Measurements from ENCODE around the gene NRXN2.

Gene NRXN2

DNA sequence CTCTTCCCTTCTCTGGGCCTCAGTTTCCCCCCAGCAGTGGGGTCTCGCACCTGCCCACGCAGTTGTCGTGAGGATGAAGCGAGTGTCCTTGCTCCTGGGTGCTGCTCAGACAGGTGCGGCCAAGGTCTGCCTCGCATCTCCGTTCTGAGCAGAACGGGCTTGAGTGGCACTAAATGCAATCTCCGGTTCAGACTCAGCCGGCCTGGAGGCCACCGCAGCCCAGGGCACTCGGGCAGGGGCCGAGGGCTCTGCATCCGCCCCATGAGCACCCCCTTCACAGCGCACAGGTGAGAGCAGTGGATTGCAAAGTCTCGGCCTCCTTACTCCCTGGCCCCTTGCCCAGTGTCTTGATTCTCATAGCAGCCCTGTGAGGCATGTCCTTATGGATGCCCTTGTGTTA is 162.1 kb downstream of the NRXN2 start:
- Histone ChIP-seq H3K4me1 (ENCODE audit: control extremely low read depth in 1 of 4, control insufficient read depth in 4 of 4, insufficient read depth in 4 of 4, low read length in 3 of 4) (peaks cover 0 to 3% (median 0%) of the 10 kb centered on the region in 4 experiments), H3K36me3 (ENCODE audit: control insufficient read depth in 4 of 4, insufficient read depth in 4 of 4, low read length in 3 of 4) (no peaks in the 10 kb centered on the region), H3K27ac (ENCODE audit: insufficient read depth in 1 of 2, low read depth in 1 of 2, low read length in 2 of 2, poor library complexity in 1 of 2, severe bottlenecking in 2 of 2) (no peak overlapping the region), H3K9me3 (ENCODE audit: control extremely low read depth in 1 of 5, control insufficient read depth in 4 of 5, insufficient read depth in 2 of 5, low read depth in 1 of 5, low read length in 4 of 5) (no peaks in the 10 kb centered on the region), H3K27me3 (replicated peaks in 2 of 5; ENCODE audit: control insufficient read depth in 4 of 5, insufficient read depth in 5 of 5, low read length in 4 of 5) (no peaks in the 10 kb centered on the region), H3K4me3 (ENCODE audit: control insufficient read depth in 1 of 7, extremely low read depth in 1 of 7, insufficient read depth in 4 of 7, low read depth in 2 of 7, low read length in 6 of 7) (no peak overlapping the region)
- 97% methylated on average over 16 of the region's 16 CpGs for WGBS (ENCODE audit: insufficient coverage)
- CTCF ChIA-PET: no interaction called here
- no peak for DNase-seq
- POLR2A ChIA-PET: no interaction called here

DNA sequence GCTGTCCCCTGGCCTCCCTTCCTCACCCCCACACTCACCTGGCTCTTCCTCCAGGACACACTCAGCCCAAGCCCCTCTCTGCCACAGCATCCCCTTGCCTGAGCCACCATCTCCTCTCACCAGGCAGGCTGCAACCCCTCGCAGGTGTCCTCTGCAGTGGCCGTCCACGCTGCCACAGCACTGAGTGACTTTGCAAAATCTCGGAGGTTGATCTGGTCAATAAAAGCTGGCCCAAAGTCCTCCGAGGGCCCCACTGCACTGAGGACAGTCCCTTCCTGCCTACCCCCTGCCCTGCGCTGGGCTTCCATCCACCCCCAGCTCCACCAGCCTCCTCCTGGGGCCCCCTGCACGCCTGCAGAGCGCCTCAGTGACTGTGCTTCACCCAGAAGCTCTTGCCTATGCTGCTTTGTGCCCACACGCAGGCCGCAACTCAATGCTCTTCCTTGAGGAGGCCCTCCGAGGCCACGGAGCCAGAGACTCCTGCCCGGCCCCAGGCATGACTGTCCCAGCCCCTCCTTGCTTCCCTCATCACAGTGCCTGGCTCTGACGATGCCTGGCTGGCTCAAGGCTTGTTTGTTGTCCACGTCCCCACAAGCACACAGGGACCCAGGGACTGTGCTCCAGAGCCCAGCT is 162.7 kb downstream of the NRXN2 start:
- CTCF ChIA-PET: no interaction called here
- 98% methylated on average over 13 of the region's 15 CpGs for WGBS (ENCODE audit: insufficient coverage)

DNA sequence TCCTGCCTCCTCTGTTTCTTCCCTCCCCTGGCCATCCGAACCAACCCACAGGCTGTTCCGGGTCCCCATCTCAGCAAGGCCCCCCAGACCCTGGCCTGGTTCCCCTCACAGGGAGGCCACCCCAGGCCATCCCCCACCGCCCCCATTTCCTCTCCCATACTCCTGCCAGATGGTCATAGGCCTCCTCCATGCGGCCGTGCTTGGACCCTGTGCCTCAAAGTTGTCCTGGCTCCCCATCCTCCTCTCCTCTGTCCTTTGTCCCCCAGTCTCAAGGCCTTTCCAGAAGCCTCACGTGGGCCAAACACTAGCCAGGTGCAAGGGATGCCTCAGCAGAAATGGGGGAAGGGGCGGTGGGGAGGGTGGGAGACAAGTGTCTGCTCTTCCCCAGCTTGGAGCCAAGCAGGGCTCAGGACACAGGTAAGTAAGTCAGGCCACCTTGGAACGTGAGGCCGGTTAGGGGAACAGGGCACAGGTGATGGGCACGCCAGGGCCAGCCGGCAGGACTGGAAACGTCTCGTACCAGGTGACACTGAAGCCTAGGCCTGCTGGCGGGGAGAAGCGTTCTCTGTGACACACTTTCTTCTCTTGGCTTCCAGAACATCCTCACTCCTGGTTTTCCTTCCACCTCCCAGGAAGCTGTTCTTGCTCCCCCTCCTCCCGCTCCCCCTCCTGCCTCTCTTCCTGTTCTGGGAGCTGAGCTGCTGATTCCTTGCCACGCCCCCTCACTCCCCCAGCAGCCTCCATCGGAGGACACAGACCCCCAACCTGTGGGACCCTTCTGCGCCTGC is 163.5 kb downstream of the NRXN2 start:
- H3K4me3 ChIP-seq (ENCODE audit: control insufficient read depth in 1 of 7, extremely low read depth in 1 of 7, insufficient read depth in 4 of 7, low read depth in 2 of 7, low read length in 6 of 7): no peak overlapping the region
- peaks cover 0 to 13% (median 11%) of the 10 kb centered on the region in 4 experiments for H3K4me1 ChIP-seq (ENCODE audit: control extremely low read depth in 1 of 4, control insufficient read depth in 4 of 4, insufficient read depth in 4 of 4, low read length in 3 of 4)
- ChIA-PET POLR2A (no interaction called here), CTCF (no interaction called here)
- H3K36me3 ChIP-seq (ENCODE audit: control insufficient read depth in 4 of 4, insufficient read depth in 4 of 4, low read length in 3 of 4): no peaks in the 10 kb centered on the region
- 98% methylated on average over 18 of the region's 19 CpGs for WGBS (ENCODE audit: insufficient coverage)
- DNase-seq: no peak
- H3K27ac ChIP-seq (ENCODE audit: insufficient read depth in 1 of 2, low read depth in 1 of 2, low read length in 2 of 2, poor library complexity in 1 of 2, severe bottlenecking in 2 of 2): no peak overlapping the region
- no peaks in the 10 kb centered on the region for H3K9me3 ChIP-seq (ENCODE audit: control extremely low read depth in 1 of 5, control insufficient read depth in 4 of 5, insufficient read depth in 2 of 5, low read depth in 1 of 5, low read length in 4 of 5)
- no peaks in the 10 kb centered on the region for H3K27me3 ChIP-seq (replicated peaks in 2 of 5; ENCODE audit: control insufficient read depth in 4 of 5, insufficient read depth in 5 of 5, low read length in 4 of 5)

More for the DNA sequence above, 162.7 kb downstream of the NRXN2 start:
- POLR2A ChIA-PET: no interaction called here
- H3K27me3 ChIP-seq (replicated peaks in 2 of 5; ENCODE audit: control insufficient read depth in 4 of 5, insufficient read depth in 5 of 5, low read length in 4 of 5): no peaks in the 10 kb centered on the region
- H3K4me1 ChIP-seq (ENCODE audit: control extremely low read depth in 1 of 4, control insufficient read depth in 4 of 4, insufficient read depth in 4 of 4, low read length in 3 of 4): peaks cover 0 to 6% (median 6%) of the 10 kb centered on the region in 4 experiments
- H3K9me3 ChIP-seq (ENCODE audit: control extremely low read depth in 1 of 5, control insufficient read depth in 4 of 5, insufficient read depth in 2 of 5, low read depth in 1 of 5, low read length in 4 of 5): no peaks in the 10 kb centered on the region
- no peak overlapping the region for H3K4me3 ChIP-seq (ENCODE audit: control insufficient read depth in 1 of 7, extremely low read depth in 1 of 7, insufficient read depth in 4 of 7, low read depth in 2 of 7, low read length in 6 of 7)
- DNase-seq: no peak
- H3K27ac ChIP-seq (ENCODE audit: insufficient read depth in 1 of 2, low read depth in 1 of 2, low read length in 2 of 2, poor library complexity in 1 of 2, severe bottlenecking in 2 of 2): no peak overlapping the region
- no peaks in the 10 kb centered on the region for H3K36me3 ChIP-seq (ENCODE audit: control insufficient read depth in 4 of 4, insufficient read depth in 4 of 4, low read length in 3 of 4)

DNA sequence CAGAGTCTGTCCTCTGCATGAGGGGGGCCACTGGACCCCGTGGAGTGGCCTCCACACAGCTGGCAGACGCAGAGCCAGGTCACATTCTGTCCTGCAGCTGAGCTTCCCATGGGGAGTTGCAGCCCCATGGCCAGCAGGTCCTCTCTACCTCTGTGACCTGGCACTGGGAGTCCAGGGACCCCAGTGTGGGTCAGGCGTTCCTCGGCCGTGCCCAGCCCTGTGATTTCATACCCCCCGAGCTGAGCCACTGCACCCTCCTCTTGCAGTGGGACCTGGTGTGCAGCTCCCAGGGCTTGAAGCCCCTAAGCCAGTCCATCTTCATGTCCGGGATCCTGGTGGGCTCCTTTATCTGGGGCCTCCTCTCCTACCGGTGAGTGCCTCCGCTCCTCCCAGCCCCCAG is 164.1 kb downstream of the NRXN2 start:
- 97% methylated on average over 9 of the region's 9 CpGs for WGBS (ENCODE audit: insufficient coverage)
- no peak for DNase-seq
- ChIA-PET CTCF (no interaction called here), POLR2A (no interaction called here)
- no peaks in the 10 kb centered on the region for H3K9me3 ChIP-seq (ENCODE audit: control extremely low read depth in 1 of 5, control insufficient read depth in 4 of 5, insufficient read depth in 2 of 5, low read depth in 1 of 5, low read length in 4 of 5)
- no peak overlapping the region for H3K27ac ChIP-seq (ENCODE audit: insufficient read depth in 1 of 2, low read depth in 1 of 2, low read length in 2 of 2, poor library complexity in 1 of 2, severe bottlenecking in 2 of 2)
- peaks cover 0 to 20% (median 17%) of the 10 kb centered on the region in 4 experiments for H3K4me1 ChIP-seq (ENCODE audit: control extremely low read depth in 1 of 4, control insufficient read depth in 4 of 4, insufficient read depth in 4 of 4, low read length in 3 of 4)
- H3K4me3 ChIP-seq (ENCODE audit: control insufficient read depth in 1 of 7, extremely low read depth in 1 of 7, insufficient read depth in 4 of 7, low read depth in 2 of 7, low read length in 6 of 7): no peak overlapping the region
- H3K27me3 ChIP-seq (replicated peaks in 2 of 5; ENCODE audit: control insufficient read depth in 4 of 5, insufficient read depth in 5 of 5, low read length in 4 of 5): no peaks in the 10 kb centered on the region
- no peaks in the 10 kb centered on the region for H3K36me3 ChIP-seq (ENCODE audit: control insufficient read depth in 4 of 4, insufficient read depth in 4 of 4, low read length in 3 of 4)

DNA sequence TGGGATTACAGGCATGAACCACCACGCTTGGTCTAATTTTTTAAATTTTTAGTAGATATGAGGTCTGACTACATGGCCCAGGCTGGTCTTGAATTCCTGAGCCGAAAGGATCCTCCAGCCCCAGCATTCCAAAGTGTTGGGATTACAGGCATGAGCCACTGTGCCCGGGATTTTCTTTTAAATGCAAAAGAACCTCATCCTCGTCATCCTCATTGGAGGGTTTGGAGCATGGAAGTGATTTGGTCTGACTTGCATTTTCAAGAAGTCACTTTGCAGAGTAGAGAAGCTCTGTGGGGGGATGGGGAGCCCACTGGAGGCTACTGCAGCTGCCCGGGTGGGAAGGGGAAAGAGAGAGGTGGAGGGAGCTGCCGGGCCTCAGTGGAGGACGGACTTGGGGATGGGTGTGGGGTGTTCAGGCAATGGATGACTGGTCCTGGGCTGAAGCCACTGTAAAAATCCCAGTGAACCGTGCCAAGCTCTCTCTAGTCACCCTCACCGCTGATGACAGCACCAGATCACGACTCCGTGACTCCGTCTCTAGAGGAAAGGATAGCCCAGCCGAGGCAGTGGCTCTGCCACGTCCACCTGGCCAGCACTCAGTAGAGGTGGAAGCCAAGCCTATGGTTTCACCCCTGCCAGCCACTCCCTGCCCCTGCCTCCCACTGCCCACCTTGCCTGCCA is 164.8 kb downstream of the NRXN2 start:
- H3K4me1 ChIP-seq (ENCODE audit: control extremely low read depth in 1 of 4, control insufficient read depth in 4 of 4, insufficient read depth in 4 of 4, low read length in 3 of 4): peaks cover 0 to 24% (median 21%) of the 10 kb centered on the region in 4 experiments
- H3K9me3 ChIP-seq (ENCODE audit: control extremely low read depth in 1 of 5, control insufficient read depth in 4 of 5, insufficient read depth in 2 of 5, low read depth in 1 of 5, low read length in 4 of 5): no peaks in the 10 kb centered on the region
- no peaks in the 10 kb centered on the region for H3K36me3 ChIP-seq (ENCODE audit: control insufficient read depth in 4 of 4, insufficient read depth in 4 of 4, low read length in 3 of 4)
- H3K27me3 ChIP-seq (replicated peaks in 2 of 5; ENCODE audit: control insufficient read depth in 4 of 5, insufficient read depth in 5 of 5, low read length in 4 of 5): no peaks in the 10 kb centered on the region
- POLR2A ChIA-PET: no interaction called here
- WGBS (ENCODE audit: insufficient coverage): 88% methylated on average over 12 of the region's 14 CpGs
- H3K4me3 ChIP-seq (ENCODE audit: control insufficient read depth in 1 of 7, extremely low read depth in 1 of 7, insufficient read depth in 4 of 7, low read depth in 2 of 7, low read length in 6 of 7): no peak overlapping the region
- CTCF ChIA-PET: no interaction called here
- no peak for DNase-seq
- no peak overlapping the region for H3K27ac ChIP-seq (ENCODE audit: insufficient read depth in 1 of 2, low read depth in 1 of 2, low read length in 2 of 2, poor library complexity in 1 of 2, severe bottlenecking in 2 of 2)

DNA sequence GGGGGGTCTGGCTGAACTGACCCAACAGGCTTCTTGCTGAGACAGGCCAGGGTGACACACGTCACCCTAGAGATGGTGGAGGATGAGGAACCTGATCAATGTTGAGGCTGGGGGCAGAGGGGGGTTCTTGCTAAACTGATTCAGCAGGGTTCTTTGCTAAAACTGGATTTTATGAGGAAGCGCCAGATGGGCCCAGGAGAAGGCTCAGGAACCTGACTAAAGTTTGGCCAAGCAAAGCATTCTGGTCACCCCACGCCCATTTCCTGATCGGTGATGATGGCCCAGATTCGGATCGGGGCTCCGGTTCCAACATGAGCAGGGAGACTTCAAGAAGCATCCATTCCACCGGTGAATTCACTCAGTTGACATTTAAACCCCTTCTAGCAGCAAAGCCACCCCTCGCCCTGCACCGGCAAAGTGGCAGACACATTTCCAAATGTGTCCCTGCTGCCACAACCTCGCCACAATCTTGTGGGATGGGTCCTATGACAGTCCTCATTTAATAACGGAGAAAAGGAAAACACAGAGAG is 166.2 kb downstream of the NRXN2 start:
- DNase-seq: no peak
- ChIA-PET CTCF (no interaction called here), POLR2A (no interaction called here)
- H3K27ac ChIP-seq (ENCODE audit: insufficient read depth in 1 of 2, low read depth in 1 of 2, low read length in 2 of 2, poor library complexity in 1 of 2, severe bottlenecking in 2 of 2): no peak overlapping the region
- H3K4me1 ChIP-seq (ENCODE audit: control extremely low read depth in 1 of 4, control insufficient read depth in 4 of 4, insufficient read depth in 4 of 4, low read length in 3 of 4): peaks cover 0 to 24% (median 21%) of the 10 kb centered on the region in 4 experiments
- H3K9me3 ChIP-seq (ENCODE audit: control extremely low read depth in 1 of 5, control insufficient read depth in 4 of 5, insufficient read depth in 2 of 5, low read depth in 1 of 5, low read length in 4 of 5): no peaks in the 10 kb centered on the region
- no peak overlapping the region for H3K4me3 ChIP-seq (ENCODE audit: control insufficient read depth in 1 of 7, extremely low read depth in 1 of 7, insufficient read depth in 4 of 7, low read depth in 2 of 7, low read length in 6 of 7)
- 94% methylated on average over 9 of the region's 12 CpGs for WGBS (ENCODE audit: insufficient coverage)
- H3K36me3 ChIP-seq (ENCODE audit: control insufficient read depth in 4 of 4, insufficient read depth in 4 of 4, low read length in 3 of 4): no peaks in the 10 kb centered on the region
- no peaks in the 10 kb centered on the region for H3K27me3 ChIP-seq (replicated peaks in 2 of 5; ENCODE audit: control insufficient read depth in 4 of 5, insufficient read depth in 5 of 5, low read length in 4 of 5)
